Measurements from ENCODE around the gene CELF2. TPM values are rescaled to one million over a fixed set of nuclear protein-coding genes. Genes with fewer than 3 reads are reported as not detected.

CELF2 gene
- total RNA-seq, 1 experiment from 2014 or later = 0.51 TPM

- peak; percentile 2 for DNase-seq (ENCODE audit: low read depth)
Measured at GRCh38 chr10:11058965-11059364, 41.3 kb downstream of the CELF2 start.

GRCh38 chr10:11063856-11064255 is 46.2 kb downstream of the CELF2 start:
- no peak for DNase-seq (ENCODE audit: low read depth)

- no peak for DNase-seq (ENCODE audit: low read depth)
Measured at GRCh38 chr10:11064832-11065231, 47.2 kb downstream of the CELF2 start.

- no peak for DNase-seq (ENCODE audit: low read depth)
Measured at GRCh38 chr10:11065567-11065966, 47.9 kb downstream of the CELF2 start.

GRCh38 chr10:11066520-11066919 is 48.8 kb downstream of the CELF2 start:
- no peak for DNase-seq (ENCODE audit: low read depth)

GRCh38 chr10:11068861-11069633 is 51.4 kb downstream of the CELF2 start:
- no peak for DNase-seq (ENCODE audit: low read depth)

- no peak for DNase-seq (ENCODE audit: low read depth)
Measured at GRCh38 chr10:11073410-11073809, 55.7 kb downstream of the CELF2 start.

GRCh38 chr10:11074536-11075267 is 57.0 kb downstream of the CELF2 start:
- DNase-seq (ENCODE audit: low read depth) = no peak

GRCh38 chr10:11076221-11076620 is 58.5 kb downstream of the CELF2 start:
- no peak for DNase-seq (ENCODE audit: low read depth)

- no peak for DNase-seq (ENCODE audit: low read depth)
Measured at GRCh38 chr10:11080564-11080984, 62.9 kb downstream of the CELF2 start.

- DNase-seq (ENCODE audit: low read depth) = no peak
Measured at GRCh38 chr10:11081408-11081807, 63.7 kb downstream of the CELF2 start.

GRCh38 chr10:11082526-11082925 is 64.9 kb downstream of the CELF2 start:
- no peak for DNase-seq (ENCODE audit: low read depth)

- DNase-seq (ENCODE audit: low read depth) = no peak
Measured at GRCh38 chr10:11083051-11083450, 65.4 kb downstream of the CELF2 start.

- no peak for DNase-seq (ENCODE audit: low read depth)
Measured at GRCh38 chr10:11085545-11085944, 67.9 kb downstream of the CELF2 start.

GRCh38 chr10:11086177-11086840 is 68.6 kb downstream of the CELF2 start:
- no peak for DNase-seq (ENCODE audit: low read depth)

- DNase-seq (ENCODE audit: low read depth) = no peak
Measured at GRCh38 chr10:11087372-11087771, 69.7 kb downstream of the CELF2 start.

GRCh38 chr10:11088709-11089108 is 71.0 kb downstream of the CELF2 start:
- DNase-seq (ENCODE audit: low read depth) = no peak

GRCh38 chr10:11089272-11089671 is 71.6 kb downstream of the CELF2 start:
- DNase-seq (ENCODE audit: low read depth) = no peak

GRCh38 chr10:11091517-11092102 is 73.9 kb downstream of the CELF2 start:
- DNase-seq (ENCODE audit: low read depth) = no peak

- DNase-seq (ENCODE audit: low read depth) = no peak
Measured at GRCh38 chr10:11093771-11094736, 76.4 kb downstream of the CELF2 start.

- no peak for DNase-seq (ENCODE audit: low read depth)
Measured at GRCh38 chr10:11095374-11095801, 77.7 kb downstream of the CELF2 start.

All from Daoy (cell line).